ENCODE measurements around the gene SEPTIN5.

SEPTIN5 gene

GRCh38 chr22:19719050-19719482 lies 4.8 kb downstream of the SEPTIN5 start:
- no peak for DNase-seq (ENCODE audit: low read depth)
- no peak overlapping the region for H3K4me3 ChIP-seq (ENCODE audit: low read depth, low read length)
- no peak for TF ChIP-seq CTCF (IDR thresholded peaks at IDR 0.05; ENCODE audit: control insufficient read depth, extremely low read depth, insufficient read depth)

GRCh38 chr22:19719488-19720021 lies 5.3 kb downstream of the SEPTIN5 start:
- no peak for TF ChIP-seq CTCF (IDR thresholded peaks at IDR 0.05; ENCODE audit: control insufficient read depth, extremely low read depth, insufficient read depth)
- no peak overlapping the region for H3K4me3 ChIP-seq (ENCODE audit: low read depth, low read length)
- DNase-seq (ENCODE audit: low read depth) = no peak

- TF ChIP-seq CTCF (IDR thresholded peaks at IDR 0.05; ENCODE audit: control insufficient read depth, extremely low read depth, insufficient read depth) = no peak
- H3K4me3 ChIP-seq (ENCODE audit: low read depth, low read length) = no peak overlapping the region
- no peak for DNase-seq (ENCODE audit: low read depth)
Observed at GRCh38 chr22:19720150-19720827, 6.0 kb downstream of the SEPTIN5 start.

- DNase-seq (ENCODE audit: low read depth) = no peak
- H3K4me3 ChIP-seq (ENCODE audit: low read depth, low read length) = no peak overlapping the region
- TF ChIP-seq CTCF (IDR thresholded peaks at IDR 0.05; ENCODE audit: control insufficient read depth, extremely low read depth, insufficient read depth) = no peak
Observed at GRCh38 chr22:19720999-19721329, 6.7 kb downstream of the SEPTIN5 start.

GRCh38 chr22:19721330-19722177 lies 7.3 kb downstream of the SEPTIN5 start:
- H3K4me3 ChIP-seq (ENCODE audit: low read depth, low read length) = no peak overlapping the region
- no peak for TF ChIP-seq CTCF (IDR thresholded peaks at IDR 0.05; ENCODE audit: control insufficient read depth, extremely low read depth, insufficient read depth)
- no peak for DNase-seq (ENCODE audit: low read depth)

- DNase-seq (ENCODE audit: low read depth) = no peak
- no peak overlapping the region for H3K4me3 ChIP-seq (ENCODE audit: low read depth, low read length)
- no peak for TF ChIP-seq CTCF (IDR thresholded peaks at IDR 0.05; ENCODE audit: control insufficient read depth, extremely low read depth, insufficient read depth)
Observed at GRCh38 chr22:19722178-19722981, 8.1 kb downstream of the SEPTIN5 start.
